ENCODE measurements around the gene DCHS1.

DCHS1 gene

GRCh38 chr11:6674219-6674597, 18.6 kb upstream of the DCHS1 start:
- DNase-seq (ENCODE audit: low read depth in 2 of 3, low spot score in 2 of 3), result no peak

GRCh38 chr11:6673523-6674218, 18.1 kb upstream of the DCHS1 start:
- DNase-seq (ENCODE audit: low read depth in 2 of 3, low spot score in 2 of 3), result no peak

- no peak for DNase-seq (ENCODE audit: low read depth in 2 of 3, low spot score in 2 of 3)
Observed at GRCh38 chr11:6671991-6672390, 16.4 kb upstream of the DCHS1 start.

- DNase-seq (ENCODE audit: low read depth in 2 of 3, low spot score in 2 of 3), result no peak
Observed at GRCh38 chr11:6670202-6670830, 14.7 kb upstream of the DCHS1 start.

- DNase-seq (ENCODE audit: low read depth in 2 of 3, low spot score in 2 of 3), result no peak
Observed at GRCh38 chr11:6667733-6668374, 12.2 kb upstream of the DCHS1 start.

- DNase-seq (ENCODE audit: low read depth in 2 of 3, low spot score in 2 of 3), result no peak
Observed at GRCh38 chr11:6666302-6667183, 10.9 kb upstream of the DCHS1 start.

GRCh38 chr11:6664551-6664950, 8.9 kb upstream of the DCHS1 start:
- no peak for DNase-seq (ENCODE audit: low read depth in 2 of 3, low spot score in 2 of 3)

- no peak for DNase-seq (ENCODE audit: low read depth in 2 of 3, low spot score in 2 of 3)
Observed at GRCh38 chr11:6663794-6664469, 8.3 kb upstream of the DCHS1 start.

GRCh38 chr11:6660712-6661111, 5.1 kb upstream of the DCHS1 start:
- DNase-seq (ENCODE audit: low read depth in 2 of 3, low spot score in 2 of 3), result no peak

- DNase-seq (ENCODE audit: low read depth in 2 of 3, low spot score in 2 of 3), result no peak
Observed at GRCh38 chr11:6658647-6659046, 3.0 kb upstream of the DCHS1 start.

- no peak for DNase-seq (ENCODE audit: low read depth in 2 of 3, low spot score in 2 of 3)
Observed at GRCh38 chr11:6657346-6657745, 1.7 kb upstream of the DCHS1 start.

GRCh38 chr11:6656936-6657335, 1.3 kb upstream of the DCHS1 start:
- no peak for DNase-seq (ENCODE audit: low read depth in 2 of 3, low spot score in 2 of 3)

- no peak for DNase-seq (ENCODE audit: low read depth in 2 of 3, low spot score in 2 of 3)
Observed at GRCh38 chr11:6656584-6656915, 941 bp upstream of the DCHS1 start.

- DNase-seq (ENCODE audit: low read depth in 2 of 3, low spot score in 2 of 3), result no peak
Observed at GRCh38 chr11:6655020-6655789, 404 bp downstream of the DCHS1 start.

- no peak for DNase-seq (ENCODE audit: low read depth in 2 of 3, low spot score in 2 of 3)
Observed at GRCh38 chr11:6654281-6655019, 1.2 kb downstream of the DCHS1 start.

GRCh38 chr11:6653656-6654055, 2.0 kb downstream of the DCHS1 start:
- DNase-seq (ENCODE audit: low read depth in 2 of 3, low spot score in 2 of 3), result no peak

- DNase-seq (ENCODE audit: low read depth in 2 of 3, low spot score in 2 of 3), result no peak
Observed at GRCh38 chr11:6653097-6653496, 2.5 kb downstream of the DCHS1 start.

- DNase-seq (ENCODE audit: low read depth in 2 of 3, low spot score in 2 of 3), result no peak
Observed at GRCh38 chr11:6652182-6652581, 3.4 kb downstream of the DCHS1 start.

GRCh38 chr11:6650980-6651379, 4.6 kb downstream of the DCHS1 start:
- no peak for DNase-seq (ENCODE audit: low read depth in 2 of 3, low spot score in 2 of 3)

- DNase-seq (ENCODE audit: low read depth in 2 of 3, low spot score in 2 of 3), result no peak
Observed at GRCh38 chr11:6650104-6650503, 5.5 kb downstream of the DCHS1 start.

All from activated CD8-positive, alpha-beta memory T cell treated with anti-CD3 and anti-CD28 coated beads for 48 hours (primary cell).